D341Med (cell line): ENCODE results near the gene CUL7.
"Not testable (repeated sequence)": the region's sequence is repeated elsewhere in the genome, so short reads cannot be mapped to it uniquely, and the experiment has no call there.

Experiments used
- DNase-seq: peaks from one replicate; pipeline ENCODE4 v3.0.0; 2012; ENCODE audit warnings: low spot score

Gene CUL7

DNA sequence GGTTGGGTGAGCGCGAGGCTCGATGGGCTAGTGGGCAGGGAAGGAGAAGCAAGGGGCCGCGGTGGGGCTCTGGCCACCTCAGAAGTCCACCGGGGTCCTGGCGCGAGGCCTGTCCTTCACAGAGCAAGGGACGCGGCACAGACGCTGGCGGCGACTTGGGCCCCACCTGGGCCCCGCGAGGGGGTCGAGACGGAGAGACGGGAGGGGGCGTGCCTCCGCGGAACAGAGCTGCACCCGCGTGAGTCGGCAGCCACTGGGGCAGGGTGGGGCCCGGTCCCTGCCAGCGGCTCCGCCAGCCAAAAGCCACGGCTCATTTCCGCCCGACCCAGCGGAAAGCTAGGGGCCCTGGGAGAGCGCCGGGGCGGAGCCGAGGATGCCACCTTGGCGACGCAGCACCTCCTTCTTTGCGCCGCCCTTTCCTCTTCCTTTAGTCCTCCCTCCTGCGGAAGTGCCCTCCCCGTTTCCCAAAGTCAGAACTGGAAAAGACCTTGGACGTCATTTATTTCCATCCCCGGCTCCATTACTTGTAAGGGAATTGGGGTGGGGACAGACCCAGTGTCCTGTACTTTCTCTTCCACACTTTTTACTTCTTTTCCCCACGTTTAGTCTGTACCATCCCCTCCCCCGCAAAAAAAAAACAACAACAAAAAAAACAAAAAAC, at the start of gene CUL7:
Gene CUL7, minus strand, starts transcription at position 307 of the 661 bp plus-strand sequence. CDS start 1,063 bp downstream, outside the sequence.
- DNase-seq: peak; percentile 98

DNA sequence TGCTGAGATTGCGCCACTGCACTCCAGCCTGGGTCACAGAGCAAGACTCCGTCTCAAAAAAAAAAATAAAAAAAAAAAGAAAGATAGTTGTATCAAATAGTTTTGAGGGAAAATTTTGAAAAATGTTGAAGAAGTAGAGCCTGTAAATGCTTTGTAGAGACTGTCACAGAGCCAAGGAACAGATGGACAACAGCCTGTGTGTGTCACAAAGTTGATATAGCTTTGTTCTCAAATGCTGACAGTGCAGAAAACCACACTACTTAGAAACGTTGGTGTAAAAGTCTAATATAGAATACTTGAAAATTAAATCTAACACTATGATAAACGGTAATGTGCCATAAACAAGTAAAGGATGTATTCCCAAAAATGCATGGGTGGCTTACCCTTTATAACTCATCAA, 47.8 kb upstream of the CUL7 start:
- no peak for DNase-seq

DNA sequence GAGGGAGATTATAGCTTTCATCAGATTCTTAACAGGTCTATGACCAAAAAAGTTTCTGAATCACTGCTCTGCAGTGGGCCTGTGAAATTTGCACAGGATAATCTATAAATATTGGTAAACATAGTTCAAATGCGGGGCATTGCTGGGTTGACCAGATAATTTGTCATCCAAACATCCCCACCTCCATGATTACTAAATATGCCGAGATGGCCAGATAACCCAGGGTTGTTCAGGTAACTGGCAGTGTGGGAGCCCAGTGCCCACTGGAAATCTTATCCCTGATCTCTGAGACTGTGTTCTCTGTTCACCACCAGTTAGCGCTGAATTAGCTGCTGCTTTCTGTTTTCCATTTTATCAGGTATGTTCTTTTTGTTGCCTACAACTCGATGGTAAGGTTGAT, 43.9 kb upstream of the CUL7 start:
- DNase-seq: no peak

DNA sequence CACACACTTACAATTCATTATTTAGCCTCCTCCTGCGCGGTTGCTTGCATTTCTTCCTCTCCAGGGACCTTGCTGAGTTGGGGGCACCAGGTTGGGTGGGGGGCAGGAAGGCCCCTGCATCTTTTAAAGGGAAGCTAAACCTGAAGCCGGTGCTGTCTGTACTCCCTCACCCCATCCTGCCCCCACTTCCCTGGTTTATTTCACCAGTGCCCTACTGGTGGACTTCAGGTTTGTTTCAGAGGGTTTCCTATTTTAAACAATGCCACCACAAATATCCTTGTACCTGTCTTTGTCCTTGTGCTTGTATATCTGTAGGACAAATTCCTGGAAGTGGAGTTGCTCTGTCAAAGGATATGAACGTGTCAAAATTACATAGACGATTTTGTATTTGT, 43.4 kb upstream of the CUL7 start:
- no peak for DNase-seq

DNA sequence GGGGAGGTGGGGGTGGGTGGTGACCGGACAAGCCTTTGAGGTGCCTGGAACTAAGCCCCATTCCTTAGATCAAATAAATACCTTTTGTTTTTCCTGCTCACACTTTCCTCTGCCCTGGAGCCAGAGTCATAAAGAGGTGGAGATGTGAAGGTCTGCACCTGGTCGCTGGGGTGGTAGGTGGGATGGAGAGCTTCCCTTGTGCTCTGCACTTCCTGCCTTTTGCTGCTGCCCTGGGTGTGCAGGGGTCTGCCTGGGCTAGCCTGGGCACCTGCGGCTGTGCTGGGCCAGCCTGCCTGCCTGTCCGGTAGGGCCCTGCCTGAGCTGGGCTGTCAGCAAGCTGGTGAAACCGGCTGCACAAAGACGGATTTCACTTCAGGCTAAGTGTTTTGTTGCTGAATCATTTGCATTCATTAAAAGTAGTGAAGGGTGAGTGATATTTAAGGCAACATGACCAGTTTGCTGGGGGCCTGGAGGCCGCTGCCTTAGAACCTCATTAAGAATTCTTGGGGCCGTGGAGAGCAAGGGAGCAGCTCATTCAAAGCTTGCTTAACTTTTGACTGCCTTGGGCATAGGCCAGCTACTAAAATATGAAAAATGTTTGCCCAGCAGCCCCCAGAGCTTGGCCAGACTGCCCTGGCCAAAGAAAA, 42.9 kb upstream of the CUL7 start:
- no peak for DNase-seq

DNA sequence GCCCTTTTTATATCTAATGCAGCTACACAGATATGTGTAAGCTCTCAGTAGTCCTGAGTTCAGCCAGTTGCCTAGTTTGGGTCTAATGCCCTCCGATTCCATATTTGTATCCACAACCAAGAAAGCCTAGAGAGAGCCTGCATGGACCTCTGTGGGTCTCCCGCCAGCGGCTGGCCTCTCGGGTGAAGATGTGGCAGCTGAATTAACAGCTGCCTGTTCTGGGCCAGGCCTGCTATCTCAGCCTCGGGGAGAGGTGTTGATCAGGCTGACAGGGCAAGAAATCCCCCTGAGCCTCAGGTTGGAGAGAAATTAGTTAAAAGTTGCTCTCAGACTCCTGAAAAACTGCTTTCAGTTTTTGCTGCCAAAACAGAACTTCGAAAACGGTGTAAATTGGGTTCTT, 42.3 kb upstream of the CUL7 start:
- DNase-seq: no peak

DNA sequence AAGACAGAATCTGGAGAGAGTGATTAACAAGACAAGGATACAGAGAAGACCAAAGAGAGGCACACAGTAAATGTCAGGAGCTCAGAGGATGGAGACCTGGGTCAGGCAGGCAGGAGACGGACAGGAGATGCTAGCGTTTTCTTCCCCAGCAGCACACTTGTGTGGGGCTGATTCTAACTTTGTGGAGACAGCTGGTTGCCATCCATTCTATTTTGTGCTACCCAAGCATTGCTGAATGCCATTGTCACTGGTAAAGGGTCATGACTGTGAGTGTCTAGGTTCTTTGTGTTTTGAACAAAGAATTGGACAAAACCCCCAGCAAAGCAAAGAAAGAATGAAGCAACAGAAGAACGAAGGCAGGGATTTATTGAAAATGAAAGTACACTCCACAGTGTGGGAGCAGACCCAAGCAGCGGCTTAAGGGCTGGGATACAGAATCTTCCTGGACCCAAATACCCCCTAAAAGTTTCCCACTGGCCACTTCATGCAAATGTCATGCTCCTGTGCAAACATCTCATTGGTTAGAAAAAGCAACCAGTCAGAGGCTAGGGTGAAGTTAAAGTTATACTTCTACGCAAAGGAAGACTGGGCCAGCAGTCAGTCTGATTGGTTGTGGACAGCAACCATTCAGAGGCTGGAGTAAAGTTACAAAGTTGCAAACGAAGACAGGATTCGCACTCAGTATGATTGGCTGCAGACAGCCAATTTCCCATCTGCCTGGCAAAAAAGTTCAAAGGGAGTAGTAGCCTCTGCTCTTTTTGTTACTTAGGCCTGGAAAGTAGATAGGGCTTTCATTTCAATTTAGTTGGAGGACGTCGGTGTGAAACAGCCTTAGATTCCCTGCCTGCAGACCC, 40.0 kb upstream of the CUL7 start:
- no peak for DNase-seq

DNA sequence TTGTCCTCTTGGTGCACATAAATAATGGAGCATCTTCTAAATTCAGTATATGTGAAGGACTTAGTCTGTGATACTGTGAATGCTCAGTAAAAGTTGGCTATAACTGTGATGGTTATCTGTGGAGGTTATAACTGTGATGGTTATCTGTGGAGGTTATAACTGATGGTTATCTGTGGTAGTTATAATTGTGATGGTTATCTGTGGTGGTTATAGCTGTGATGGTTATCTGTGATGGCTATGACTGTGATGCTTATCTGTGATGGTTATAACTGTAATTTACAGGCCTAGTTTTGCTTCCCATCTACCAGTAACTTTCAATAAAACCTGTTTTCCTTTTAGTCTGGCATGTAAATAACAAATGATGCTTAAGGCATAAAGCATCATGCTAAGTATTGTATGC, 39.0 kb upstream of the CUL7 start:
- DNase-seq: no peak

DNA sequence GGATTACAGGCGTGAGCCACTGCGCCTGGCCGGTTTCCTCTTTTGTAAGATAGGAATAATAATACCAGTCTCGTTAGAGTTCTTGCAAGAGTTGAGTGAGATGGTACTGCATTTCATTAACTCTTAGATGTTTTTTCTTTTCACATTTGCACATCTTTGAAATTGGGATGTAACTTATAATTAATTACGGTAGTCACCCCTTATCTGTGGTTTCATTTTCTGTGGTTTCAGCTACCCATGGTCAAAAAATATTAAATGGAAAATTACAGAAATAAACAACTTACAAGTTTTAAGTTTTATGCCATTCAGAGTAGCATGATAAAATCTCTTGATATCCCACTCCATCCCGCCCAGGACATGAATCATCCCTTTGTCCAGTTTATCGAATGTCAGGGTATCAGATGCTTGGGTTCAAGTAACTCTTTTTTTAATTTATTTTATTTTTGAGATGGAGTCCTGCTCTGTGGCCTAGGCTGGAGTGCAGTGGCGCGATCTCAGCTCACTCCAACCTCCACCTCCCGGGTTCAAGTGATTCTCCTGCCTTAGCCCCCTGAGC, 37.9 kb upstream of the CUL7 start:
- DNase-seq: no peak

DNA sequence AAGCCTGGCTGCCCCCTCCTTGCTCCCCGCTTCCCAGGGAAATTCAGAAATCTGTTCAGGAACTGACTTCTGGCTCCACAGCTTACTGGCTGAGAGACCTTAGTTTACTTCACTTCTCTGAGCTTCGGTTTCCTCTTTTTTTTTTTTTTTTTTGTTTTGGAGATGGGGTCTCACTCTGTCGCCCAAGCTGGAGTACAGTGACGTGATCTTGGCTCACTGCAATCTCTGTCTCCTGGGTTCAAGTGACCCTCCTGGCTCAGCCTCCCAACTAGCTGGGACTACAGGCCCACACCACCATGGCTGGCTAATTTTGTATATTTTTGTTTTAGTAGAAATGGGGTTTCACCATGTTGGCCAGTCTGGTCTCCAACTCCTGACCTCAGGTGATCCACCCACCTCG, 37.4 kb upstream of the CUL7 start:
- DNase-seq: no peak

DNA sequence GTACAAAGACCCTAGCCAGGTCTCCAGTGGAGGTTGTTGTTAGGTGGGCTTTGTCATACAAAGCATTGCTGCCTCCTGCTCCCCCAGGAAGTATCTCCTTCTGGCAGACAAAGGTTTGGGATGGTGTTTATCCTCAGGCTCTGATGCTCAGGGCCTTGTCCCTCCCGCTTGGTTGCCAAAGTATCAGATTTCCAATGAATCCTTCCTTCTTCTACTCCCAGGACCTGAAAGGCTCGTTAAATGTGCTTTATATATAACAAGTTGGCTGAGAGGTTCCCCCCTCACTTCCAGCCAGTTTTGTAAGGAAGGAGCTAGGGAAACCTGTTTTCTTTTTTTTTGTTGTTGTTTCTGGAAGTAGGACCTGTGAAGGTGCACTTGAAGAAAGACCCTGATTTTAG, 36.9 kb upstream of the CUL7 start:
- DNase-seq: no peak

DNA sequence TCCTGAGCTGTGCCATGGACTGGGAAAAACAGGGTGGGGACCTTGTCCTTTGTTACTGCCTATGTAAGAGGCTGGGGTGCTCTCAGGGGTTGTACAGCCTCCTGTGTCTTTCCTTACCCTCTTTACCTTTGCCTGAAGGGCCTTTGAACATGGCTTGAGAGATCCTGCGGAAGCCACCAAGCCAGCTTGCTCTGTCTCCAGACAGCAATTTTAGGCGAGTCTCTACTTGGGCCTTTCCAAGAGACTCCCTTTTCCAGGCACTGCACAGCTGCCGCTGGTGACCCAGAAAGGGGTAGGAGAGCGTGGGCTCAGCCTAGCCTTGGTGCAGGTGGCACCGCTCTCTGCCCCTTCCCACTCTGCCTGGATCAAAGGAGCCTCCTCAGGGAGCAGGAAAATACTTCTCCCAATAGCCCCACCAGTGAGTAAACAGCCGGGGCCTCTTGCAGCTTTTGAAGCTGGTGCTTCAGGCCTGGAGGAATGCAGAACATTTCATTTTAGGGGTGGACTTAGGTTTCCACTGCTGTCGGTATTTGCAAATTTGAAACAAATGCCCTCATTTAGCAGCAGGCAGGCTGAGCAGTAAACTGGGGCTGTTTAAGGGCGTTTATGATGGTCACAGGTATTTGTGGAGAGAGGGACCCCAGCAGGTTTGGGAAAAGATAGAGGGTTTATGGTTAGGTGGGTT, 36.4 kb upstream of the CUL7 start:
- no peak for DNase-seq

DNA sequence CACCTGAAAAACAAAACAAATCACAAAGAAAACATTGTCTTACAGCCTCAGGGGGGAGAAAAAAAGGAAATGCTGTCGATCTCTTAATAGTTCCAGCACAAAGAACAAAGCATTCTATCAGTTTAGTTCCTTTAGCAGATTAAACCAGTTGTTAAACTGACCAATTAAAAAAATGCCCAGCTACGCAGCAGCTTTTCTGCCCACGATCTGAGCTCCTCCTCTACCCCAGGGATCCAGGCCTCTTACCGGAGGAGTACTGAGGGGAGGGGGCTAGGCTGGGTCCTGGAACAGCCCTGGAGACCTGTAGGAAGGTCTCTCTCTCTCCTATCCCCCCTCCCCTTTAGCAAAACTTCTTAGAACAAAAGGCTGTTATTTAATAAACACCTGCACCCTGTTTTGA, 35.8 kb upstream of the CUL7 start:
- no peak for DNase-seq

DNA sequence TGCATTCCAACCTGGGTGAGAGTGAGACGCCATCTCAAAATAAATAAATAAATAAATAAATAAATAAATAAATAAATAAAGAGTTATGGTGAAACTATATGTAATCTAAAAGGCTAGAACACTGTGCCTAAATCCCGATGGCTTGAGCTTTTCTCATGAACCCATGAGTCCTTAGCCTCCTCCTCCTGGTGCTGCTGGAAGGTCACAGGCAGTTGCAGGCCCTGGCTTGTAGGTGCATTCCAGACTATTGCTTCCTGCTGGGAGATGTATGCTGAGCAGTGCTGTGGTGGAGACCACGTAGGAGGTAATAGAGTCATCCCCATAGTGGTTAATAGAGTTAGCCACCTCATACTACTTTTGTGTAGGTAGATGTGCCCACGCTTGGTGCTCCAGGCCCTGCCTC, 35.0 kb upstream of the CUL7 start:
- no peak for DNase-seq

DNA sequence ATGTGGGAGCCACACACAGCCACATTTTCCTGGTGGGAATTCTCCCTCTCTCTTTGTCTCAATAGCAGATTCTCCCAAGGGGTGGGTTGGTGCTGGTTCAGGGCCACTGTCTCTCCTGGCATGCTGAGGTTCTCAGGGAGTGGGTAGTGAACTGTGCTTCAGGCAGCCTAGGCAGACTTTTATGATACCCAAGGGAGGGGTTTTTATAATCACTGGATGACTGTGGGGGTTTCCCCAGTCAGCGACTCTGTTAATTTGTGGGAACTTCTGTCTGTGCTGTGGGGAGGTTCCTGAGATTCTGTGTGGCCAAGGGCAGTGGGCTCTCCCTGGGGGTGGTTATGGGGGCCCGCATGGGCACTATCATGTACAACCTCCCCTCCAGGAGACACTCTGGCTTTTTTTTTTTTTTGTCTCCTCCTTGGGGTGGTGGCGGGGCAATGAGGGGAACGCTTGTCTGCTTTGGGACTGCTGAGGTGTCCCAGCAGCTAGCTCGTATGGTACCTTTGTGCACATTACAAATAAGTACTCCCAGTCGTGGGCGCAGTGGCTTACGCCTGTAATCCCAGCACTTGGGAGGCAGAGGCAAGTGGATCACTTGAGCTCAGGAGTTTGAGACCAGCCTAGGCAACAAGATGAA, 32.5 kb upstream of the CUL7 start:
- DNase-seq: no peak

DNA sequence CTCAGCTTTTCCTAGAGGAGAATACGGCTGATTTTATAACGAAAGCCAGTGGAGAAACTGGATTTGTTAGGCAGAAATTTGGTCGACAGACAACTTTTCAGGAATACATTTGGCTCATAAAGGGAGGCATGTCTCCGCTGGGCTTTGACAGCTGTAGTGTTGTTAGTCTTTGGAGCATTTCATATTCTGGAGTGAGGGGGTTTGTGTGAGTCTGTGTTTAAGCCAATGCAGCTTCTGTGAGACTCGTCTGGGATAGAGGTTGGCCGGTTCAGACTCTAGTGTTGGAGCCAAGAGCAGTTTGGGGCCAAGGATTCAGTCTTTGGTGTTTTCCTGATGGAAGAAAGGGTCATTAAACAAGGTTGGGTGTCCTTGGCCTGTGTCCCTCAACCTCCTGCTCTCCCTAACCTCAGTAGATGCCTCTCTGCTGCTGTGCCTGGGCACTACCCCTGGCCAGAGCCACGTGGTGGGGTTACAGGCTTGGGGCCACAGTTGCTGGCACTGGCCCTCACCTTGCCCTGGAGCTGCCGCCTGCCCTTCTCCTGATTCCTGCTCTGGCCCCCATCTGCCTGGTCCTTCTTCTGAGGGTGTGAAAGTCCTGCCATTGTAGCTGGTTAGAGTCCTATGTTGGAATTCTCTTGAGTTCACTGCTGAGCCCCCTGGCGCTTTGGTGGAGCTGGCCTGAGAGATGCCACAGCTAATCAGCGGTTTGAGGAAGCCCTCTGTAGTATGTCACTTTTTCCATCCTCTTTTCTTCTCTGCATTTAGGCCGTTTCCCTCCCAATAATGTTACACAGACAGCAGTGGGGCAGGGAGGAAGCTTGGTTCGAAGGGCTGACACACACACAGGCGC, 29.4 kb upstream of the CUL7 start:
- DNase-seq: no peak

DNA sequence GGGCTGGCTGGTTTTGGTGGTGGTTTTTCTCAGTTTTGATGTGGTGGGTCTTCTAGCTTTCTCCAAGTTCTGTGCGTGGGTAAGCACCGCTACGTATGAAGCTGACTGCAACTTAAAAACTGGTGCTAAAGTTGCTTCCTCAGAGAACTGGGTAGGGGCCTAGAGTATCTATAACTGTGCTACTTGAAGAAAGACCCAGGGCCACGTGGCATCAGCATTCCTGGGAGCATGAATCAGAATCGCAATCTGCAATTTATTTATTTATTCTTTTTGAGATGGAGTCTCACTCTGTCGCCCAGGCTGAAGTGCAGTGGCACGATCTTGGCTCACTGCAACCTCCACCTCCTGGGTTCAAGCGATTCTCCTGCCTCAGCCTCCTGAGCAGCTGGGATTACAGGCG, 28.3 kb upstream of the CUL7 start:
- not testable (repeated sequence) for DNase-seq

DNA sequence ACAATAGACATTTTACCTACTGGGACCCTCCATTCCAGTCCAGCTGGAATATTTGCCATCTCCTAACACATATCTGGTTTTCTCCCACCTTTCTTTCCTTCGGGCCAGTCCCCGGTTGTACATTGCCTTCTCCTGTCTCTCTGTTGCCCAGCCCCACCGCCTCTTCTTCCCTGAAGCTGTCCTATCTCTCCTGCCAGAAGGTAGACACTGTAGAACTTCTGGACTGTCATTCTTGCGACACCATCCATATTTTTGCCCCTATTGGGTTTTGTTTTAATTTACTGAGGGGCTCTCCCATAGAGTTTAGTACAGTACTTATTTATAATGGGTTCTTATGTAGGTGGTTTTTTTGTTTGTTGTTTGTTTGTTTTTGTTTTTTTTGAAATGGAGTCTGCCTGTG, 27.4 kb upstream of the CUL7 start:
- DNase-seq: no peak

DNA sequence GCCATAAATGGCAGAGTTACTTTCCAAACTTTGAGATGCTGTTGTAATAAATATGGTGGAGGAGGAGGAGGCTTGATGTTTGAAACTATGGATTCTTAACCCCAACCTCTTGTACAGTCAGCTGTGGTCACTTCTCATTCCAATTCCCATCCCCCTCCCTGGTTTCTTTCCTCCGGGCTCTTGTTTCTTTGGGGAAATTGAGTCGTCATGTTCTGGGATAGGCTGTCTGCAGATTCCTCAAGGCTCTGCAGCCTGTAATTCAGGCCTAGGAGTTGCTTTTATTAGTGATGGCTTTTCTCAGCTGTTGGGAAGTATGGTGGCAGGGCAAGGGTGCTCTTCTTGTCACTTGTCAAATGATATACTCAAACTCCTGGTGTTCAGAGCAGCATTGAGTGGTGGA, 25.0 kb upstream of the CUL7 start:
- DNase-seq: no peak

DNA sequence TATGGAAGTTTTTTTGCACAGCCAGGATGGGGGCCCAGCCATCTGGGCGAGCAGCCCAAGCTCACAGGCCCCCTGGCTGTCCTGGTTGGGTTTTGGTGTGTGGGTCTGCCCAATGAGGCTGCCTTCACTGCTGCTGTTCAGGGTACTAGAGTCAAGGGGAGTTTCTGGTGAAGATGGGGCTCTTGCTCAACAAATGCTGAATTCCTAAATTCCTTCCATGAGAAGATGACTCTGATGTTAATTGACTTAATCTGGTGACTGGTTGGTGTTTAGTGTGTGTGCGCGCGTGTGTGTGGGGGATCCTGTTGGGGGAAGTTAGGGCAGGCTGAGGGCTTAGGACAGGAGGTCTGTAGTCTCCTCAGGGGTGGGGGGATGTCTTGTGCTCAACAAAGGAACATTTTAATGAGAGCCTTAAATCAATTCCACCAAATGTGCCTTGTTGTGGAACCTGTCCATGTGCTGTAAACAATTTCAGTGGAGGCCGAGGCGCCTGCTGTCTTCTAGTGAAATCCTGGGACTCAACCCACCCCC, 24.4 kb upstream of the CUL7 start:
- DNase-seq: no peak
